Esophagus (tissue), 2 donors: ENCODE results near the gene SRP68. TPM values are rescaled to one million over a fixed set of nuclear protein-coding genes. Genes with fewer than 3 reads are reported as not detected.
"Not testable (repeated sequence)": the region's sequence is repeated elsewhere in the genome, so short reads cannot be mapped to it uniquely, and the experiment has no call there.

Experiments used
- H3K27ac ChIP-seq, 2 donors: one replicate each; pipeline ENCODE4 v1.5.1; 2013; ENCODE audit warnings: low read depth in 2 of 2, mild to moderate bottlenecking in 2 of 2, inconsistent platforms in 1 of 2, low read length in 1 of 2, moderate library complexity in 1 of 2
- H3K27me3 ChIP-seq, 2 donors: one replicate each; pipeline ENCODE4 v1.6.1; 2013; ENCODE audit warnings: low read length in 2 of 2, control low read depth in 1 of 2, mild to moderate bottlenecking in 1 of 2; ENCODE audit not compliant: insufficient read depth in 2 of 2, control insufficient read depth in 1 of 2
- H3K36me3 ChIP-seq, 2 donors: one replicate each; pipeline ENCODE4 v1.6.1; 2013; ENCODE audit warnings: low read length in 1 of 2; ENCODE audit not compliant: control insufficient read depth in 2 of 2, insufficient read depth in 2 of 2
- H3K4me1 ChIP-seq, 2 donors: one replicate each; pipeline ENCODE4 v1.6.1; 2013; ENCODE audit warnings: low read length in 1 of 2; ENCODE audit not compliant: control insufficient read depth in 2 of 2, insufficient read depth in 2 of 2
- H3K4me3 ChIP-seq, 2 donors: one replicate each; pipeline ENCODE4 v1.5.1; 2013; ENCODE audit warnings: low read length in 2 of 2, mild to moderate bottlenecking in 2 of 2, low read depth in 1 of 2, moderate library complexity in 1 of 2
- H3K9me3 ChIP-seq, 2 donors: one replicate each; pipeline ENCODE4 v1.6.1; 2013; ENCODE audit warnings: mild to moderate bottlenecking in 2 of 2, low read depth in 1 of 2, low read length in 1 of 2, moderate library complexity in 1 of 2; ENCODE audit not compliant: control insufficient read depth in 2 of 2, insufficient read depth in 1 of 2
- WGBS, 2 donors: extraction: QIAGEN DNeasy Blood & Tissue Kit; methylation state at CpG; one replicate each; pipeline ENCODE4 v1.1.7; 2013; 5-methylcytosine and 5-hydroxymethylcytosine counted together
- polyA plus RNA-seq, 2 donors: library from polyadenylated mRNA; stranded (reverse); fragments of 200-250 nt; gene quantifications; one replicate each; pipeline ENCODE4 v1.2.3, GENCODE V29; 2013
- donor health status: healthy with polysubstance abuse.
- donor health status: Bipolar disorder and iron deficiency.

SRP68 gene
- polyA plus RNA-seq, 2 donors: 34.3 to 57.9 TPM

DNA sequence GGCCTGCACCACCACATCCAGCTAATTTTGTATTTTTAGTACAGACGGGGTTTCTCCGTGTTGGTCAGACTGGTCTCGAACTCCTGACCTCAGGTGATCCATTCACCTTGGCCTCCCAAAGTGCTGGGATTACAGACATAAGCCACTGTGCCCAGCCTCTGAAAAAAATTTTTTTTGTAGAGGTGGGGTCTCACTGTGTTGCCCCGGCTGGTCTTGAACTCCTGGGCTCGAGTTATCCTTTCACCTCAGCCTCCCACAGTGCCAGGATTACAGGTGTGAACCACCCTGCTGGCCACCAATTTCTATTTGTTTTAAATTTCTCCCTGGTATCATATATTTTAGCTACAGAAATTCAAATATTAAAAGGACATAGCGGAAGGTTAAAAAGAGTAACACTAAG is 14.1 kb downstream of the SRP68 start:
- not testable (repeated sequence) for H3K4me3 ChIP-seq, H3K27me3 ChIP-seq, H3K27ac ChIP-seq, H3K9me3 ChIP-seq, H3K4me1 ChIP-seq
- H3K36me3 ChIP-seq: peaks cover 15 to 26% of the 10 kb centered on the region in 2 donors
- WGBS, 2 donors: 87 to 88% methylated on average over 6 of the region's 6 CpGs

DNA sequence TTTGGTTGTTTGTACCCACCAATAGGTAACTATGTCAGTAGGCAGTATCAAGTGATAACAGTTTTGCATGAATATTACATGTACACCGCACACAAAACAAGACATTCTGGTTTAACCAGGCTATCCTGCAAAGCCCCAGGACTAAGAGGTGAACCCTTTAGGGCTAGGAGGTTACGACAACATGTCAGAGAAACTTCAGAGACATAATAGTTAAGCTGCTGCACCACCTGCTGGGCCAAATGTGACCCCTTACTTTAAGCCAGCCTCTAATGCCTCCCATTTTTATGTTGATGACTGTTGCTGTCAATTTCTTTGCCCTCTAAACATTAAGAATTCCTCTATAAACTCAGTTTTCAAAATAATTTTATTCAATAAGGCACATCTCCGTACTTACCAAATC is 15.4 kb downstream of the SRP68 start:
- Histone ChIP-seq H3K27me3 (no peaks in the 10 kb centered on the region), H3K4me1 (peaks cover 0 to 2% of the 10 kb centered on the region in 2 donors), H3K4me3 (no peak overlapping the region), H3K9me3 (no peaks in the 10 kb centered on the region), H3K36me3 (peaks cover 16 to 26% of the 10 kb centered on the region in 2 donors), H3K27ac (no peak overlapping the region)
- WGBS, 2 donors: 58 to 65% methylated on average over 3 of the region's 3 CpGs

DNA sequence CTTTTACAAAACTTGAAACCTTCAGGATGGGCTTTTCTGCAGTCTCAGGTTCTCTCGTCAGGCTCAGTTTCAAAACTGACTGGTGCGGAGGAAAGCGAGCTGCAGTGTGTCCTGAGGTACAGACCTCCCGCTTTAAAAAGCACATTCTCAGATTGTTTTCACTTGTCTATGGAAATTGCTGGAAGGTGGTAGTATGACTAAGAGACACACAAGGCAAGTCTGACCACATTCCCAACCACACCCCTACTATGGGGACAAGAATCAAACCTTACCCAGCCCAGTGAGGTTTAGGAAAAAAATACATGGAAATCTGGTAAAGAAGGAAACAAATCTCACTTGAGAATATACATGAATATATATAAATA is 18.2 kb downstream of the SRP68 start:
- H3K27me3 ChIP-seq: no peaks in the 10 kb centered on the region
- no peaks in the 10 kb centered on the region for H3K9me3 ChIP-seq
- WGBS, 2 donors: 55 to 67% methylated on average over 4 of the region's 4 CpGs
- peaks cover 0 to 4% of the 10 kb centered on the region in 2 donors for H3K4me1 ChIP-seq
- peak overlapping the region; percentile 83 to 98 for H3K27ac ChIP-seq
- no peak overlapping the region for H3K4me3 ChIP-seq
- peaks cover 16 to 18% of the 10 kb centered on the region in 2 donors for H3K36me3 ChIP-seq

DNA sequence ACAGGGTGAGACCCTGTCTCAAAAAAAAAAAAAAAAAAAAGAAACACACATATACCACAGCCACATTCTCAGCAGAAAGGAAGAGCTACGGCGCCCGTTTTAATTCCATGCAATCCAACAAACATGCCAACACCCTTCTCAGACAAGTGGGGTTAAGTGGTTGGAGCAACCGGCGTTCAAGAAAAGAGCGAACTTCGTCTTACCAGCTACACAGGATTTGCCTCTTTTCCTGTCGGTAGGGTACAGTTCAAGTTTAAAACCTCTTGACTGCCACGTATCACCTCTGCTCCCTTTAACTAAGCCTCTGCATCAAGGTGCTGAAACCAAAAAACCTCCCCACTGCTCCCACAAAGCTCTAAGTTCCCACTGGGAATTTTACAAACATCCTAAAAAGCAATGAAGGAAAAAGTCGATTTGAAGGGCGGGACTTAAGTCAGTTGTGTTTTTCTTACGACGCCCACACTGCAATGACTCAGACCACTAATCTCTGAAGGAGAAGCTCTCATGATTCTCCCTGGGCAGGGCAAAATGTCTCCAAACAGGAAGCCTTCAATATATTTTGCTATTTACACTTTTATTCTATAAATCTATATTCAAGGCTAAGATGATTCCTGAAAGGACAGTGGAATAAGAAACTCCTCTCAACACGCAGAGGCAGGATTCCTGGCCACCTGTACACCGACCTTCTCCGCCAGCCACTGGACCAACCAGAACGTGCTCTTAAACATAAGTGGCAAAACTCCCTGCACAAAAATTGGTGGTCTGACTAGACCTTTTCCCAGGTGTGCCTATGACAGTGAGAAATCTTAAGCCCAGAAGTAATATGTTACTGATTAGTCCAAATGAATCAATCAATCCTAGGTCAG is 18.8 kb downstream of the SRP68 start:
- Histone ChIP-seq H3K36me3 (peaks cover 16 to 18% of the 10 kb centered on the region in 2 donors), H3K9me3 (no peaks in the 10 kb centered on the region), H3K27me3 (no peaks in the 10 kb centered on the region), H3K4me1 (peaks cover 0 to 4% of the 10 kb centered on the region in 2 donors), H3K4me3 (peak overlapping the region in 1 of 2 donors; percentile 35), H3K27ac (peak overlapping the region; percentile 83 to 98)
- 55 to 68% methylated on average over 17 of the region's 17 CpGs for WGBS, 2 donors

DNA sequence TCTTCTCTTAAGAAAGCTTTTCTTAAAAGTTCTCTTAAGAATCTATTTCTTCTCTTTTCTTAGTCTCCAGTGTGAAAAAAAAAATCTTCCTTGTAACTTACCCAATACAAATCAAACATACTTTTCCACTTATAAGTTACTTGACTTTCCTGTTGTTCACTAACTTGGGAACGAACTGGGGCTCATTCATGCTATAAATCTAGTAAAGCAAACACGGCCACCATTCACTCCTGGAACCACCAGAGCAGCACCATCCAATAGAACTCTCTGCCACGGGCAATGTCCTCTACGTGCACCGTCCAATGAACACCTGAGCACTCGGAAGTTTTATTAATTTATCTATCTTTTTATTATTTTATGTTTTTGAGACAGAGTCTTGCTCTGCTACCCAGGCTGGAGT is 20.8 kb downstream of the SRP68 start:
- H3K36me3 ChIP-seq: peaks cover 9 to 20% of the 10 kb centered on the region in 2 donors
- H3K27me3 ChIP-seq: no peaks in the 10 kb centered on the region
- H3K4me3 ChIP-seq: no peak overlapping the region
- WGBS, 2 donors: 77 to 80% methylated on average over 6 of the region's 6 CpGs
- no peaks in the 10 kb centered on the region for H3K9me3 ChIP-seq
- peaks cover 0 to 4% of the 10 kb centered on the region in 2 donors for H3K4me1 ChIP-seq
- peak overlapping the region; percentile 61 to 75 for H3K27ac ChIP-seq

DNA sequence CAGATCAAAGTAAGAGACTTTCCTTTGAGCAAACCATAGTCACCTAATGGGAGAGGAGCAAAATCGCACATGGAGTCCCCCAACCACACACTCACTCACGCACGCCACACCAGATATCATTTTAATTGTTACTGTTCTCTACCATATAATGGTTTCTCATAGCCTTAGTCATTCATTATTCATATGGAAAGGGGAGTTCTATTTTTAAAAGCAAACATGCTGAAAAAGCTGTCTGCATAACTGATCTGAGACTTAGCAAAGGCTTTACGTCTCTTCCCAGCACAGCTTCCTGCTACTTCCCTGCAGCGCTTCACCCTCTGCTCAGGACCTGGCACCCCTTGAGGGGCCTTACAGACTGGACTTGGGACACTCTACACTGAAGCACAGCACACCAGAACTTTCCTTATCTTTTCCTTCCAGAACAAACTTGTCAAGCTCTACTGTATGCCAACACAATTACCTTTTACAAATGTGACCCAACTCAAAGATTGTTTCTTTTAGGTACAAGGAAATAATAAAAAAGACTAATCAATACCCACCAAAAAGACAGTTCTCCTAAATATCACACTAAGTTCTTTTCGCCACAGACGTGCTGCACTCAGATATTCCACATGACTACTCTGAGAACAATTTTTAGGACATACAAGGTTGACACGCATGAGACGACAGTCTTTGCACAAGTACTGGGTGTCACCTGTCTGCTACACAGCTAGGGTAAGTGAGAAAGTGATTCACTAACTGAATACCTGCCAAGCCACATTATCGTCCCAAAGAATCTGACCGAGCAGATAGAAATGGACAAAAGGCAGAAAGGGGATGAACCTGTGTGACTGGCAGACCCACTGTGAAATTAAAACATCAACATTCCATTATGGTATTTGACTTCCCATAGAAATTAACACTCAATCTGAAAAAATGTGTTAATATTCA is 21.5 kb downstream of the SRP68 start:
- peaks cover 2 to 4% of the 10 kb centered on the region in 2 donors for H3K4me1 ChIP-seq

DNA sequence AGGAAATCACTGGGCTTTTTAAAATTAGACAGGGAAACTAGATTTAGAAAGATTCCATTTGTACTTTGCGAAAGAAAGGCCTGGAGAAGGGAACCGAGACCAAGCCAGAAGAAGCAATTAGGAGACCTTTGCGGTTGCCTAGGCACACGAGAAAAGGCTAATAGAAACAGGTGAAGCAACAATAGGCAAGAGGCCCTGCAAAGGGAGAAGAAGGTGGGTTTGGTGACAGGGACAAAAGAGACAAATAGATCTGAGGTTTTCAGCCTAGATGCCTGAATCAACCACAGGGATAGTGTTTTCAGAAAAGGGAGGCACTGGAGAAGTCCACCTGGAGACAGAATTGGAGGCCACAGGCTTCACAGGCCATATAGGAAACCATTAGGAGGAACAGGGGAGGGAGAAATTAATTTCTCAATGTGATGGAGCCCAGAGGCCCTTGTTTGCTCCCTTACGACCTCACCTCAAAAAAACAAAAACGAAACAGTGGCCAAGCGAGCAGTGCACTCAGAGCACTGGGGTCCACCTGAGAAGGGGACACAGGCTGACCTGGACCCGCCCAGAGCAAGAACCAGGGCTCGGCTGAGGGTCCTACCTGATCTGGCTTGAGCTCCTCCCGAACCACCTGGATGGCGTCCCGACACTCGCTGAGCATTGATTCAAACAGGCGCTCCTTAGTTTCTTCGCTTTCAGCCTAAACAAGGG is 22.3 kb downstream of the SRP68 start:
- Histone ChIP-seq H3K9me3 (no peaks in the 10 kb centered on the region), H3K4me1 (peaks cover 2 to 5% of the 10 kb centered on the region in 2 donors), H3K4me3 (no peak overlapping the region), H3K36me3 (peaks cover 4 to 27% of the 10 kb centered on the region in 2 donors), H3K27me3 (no peaks in the 10 kb centered on the region), H3K27ac (peak overlapping the region; percentile 4 to 80)
- WGBS, 2 donors: 94% methylated on average over 15 of the region's 15 CpGs

More for the DNA sequence above, 21.5 kb downstream of the SRP68 start:
- Histone ChIP-seq H3K27ac (peak overlapping the region; percentile 68 to 90), H3K4me3 (no peak overlapping the region), H3K27me3 (no peaks in the 10 kb centered on the region), H3K9me3 (no peaks in the 10 kb centered on the region), H3K36me3 (peaks cover 4 to 22% of the 10 kb centered on the region in 2 donors)
- 72 to 74% methylated on average over 11 of the region's 11 CpGs for WGBS, 2 donors

DNA sequence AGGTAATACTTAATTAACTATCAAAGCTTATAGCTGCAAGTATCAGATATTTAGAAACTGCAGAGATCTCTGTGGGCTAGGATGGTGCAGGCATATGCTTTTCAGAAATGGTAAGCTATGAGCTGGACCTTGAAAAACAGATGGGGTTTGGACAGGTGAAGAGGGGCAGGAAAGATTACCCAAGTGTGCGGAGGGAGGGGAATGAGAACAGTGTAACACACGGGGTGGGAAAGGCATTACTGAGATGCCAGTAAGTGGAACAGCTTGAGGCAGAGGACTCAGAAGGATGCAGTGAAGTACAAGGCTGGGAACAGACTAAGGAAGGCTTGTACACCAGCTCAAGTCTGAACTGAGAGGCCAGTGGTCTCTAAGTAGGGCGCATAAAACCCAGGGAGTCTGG is 23.1 kb downstream of the SRP68 start:
- Histone ChIP-seq H3K27ac (no peak overlapping the region), H3K9me3 (no peaks in the 10 kb centered on the region), H3K36me3 (peaks cover 6 to 32% of the 10 kb centered on the region in 2 donors), H3K4me1 (peaks cover 2 to 8% of the 10 kb centered on the region in 2 donors), H3K27me3 (no peaks in the 10 kb centered on the region), H3K4me3 (no peak overlapping the region)
- 91 to 92% methylated on average over 3 of the region's 3 CpGs for WGBS, 2 donors

DNA sequence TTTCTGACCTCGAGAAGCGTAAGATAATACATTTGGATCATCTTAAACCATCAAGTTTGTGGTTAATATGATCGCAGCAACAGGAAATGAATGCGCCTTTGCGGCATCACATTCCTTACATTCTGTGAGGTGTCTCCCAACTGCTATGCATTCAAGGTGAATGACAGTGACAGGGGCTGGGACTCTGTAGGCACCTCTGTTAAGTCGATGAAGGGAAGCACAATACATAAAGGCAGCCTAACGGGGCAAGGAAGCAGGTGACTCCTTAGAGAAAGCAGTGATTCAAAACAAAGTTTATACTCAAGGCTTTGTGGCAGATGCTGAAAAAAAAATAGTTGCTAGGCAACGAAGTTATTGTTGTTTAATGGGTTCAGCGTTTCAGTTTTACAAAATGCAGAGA is 23.6 kb downstream of the SRP68 start:
- Histone ChIP-seq H3K4me1 (peaks cover 2 to 8% of the 10 kb centered on the region in 2 donors), H3K27ac (no peak overlapping the region), H3K9me3 (no peaks in the 10 kb centered on the region), H3K4me3 (no peak overlapping the region), H3K27me3 (no peaks in the 10 kb centered on the region), H3K36me3 (peaks cover 9 to 35% of the 10 kb centered on the region in 2 donors)
- WGBS, 2 donors: 78 to 80% methylated on average over 9 of the region's 9 CpGs
